HG03378 (cell line): ENCODE data around the gene GBP4.
A peak's percentile ranks its signal among the peaks of the same experiment; 100 is the strongest.
"Not testable (repeated sequence)": the region's sequence is repeated elsewhere in the genome, so short reads cannot be mapped to it uniquely, and the experiment has no call there.

Experiments
- ATAC-seq: cut with Tn5 transposase; IDR thresholded peaks from one replicate; pipeline ENCODE4 v1.9.1; 2021; ENCODE audit warnings: mild to moderate bottlenecking, moderate library complexity; ENCODE audit not compliant: unreplicated experiment

The GBP4 gene

GRCh38 chr1:89198491-89199072 is at the start of gene GBP4:
GBP4 (minus strand) TSS chr1:89198942; CDS start chr1:89198834, 108 bp downstream.
- ATAC-seq = peak; percentile 55

GRCh38 chr1:89243046-89243445 is 44.3 kb upstream of the GBP4 start:
- no peak for ATAC-seq

- ATAC-seq = no peak
These were observed 22.6 kb upstream of the GBP4 start for GRCh38 chr1:89221341-89221740.

GRCh38 chr1:89219851-89220250 is 21.1 kb upstream of the GBP4 start:
- ATAC-seq = not testable (repeated sequence)

- not testable (repeated sequence) for ATAC-seq
These were observed 20.2 kb upstream of the GBP4 start for GRCh38 chr1:89218941-89219340.

- no peak for ATAC-seq
These were observed 14.6 kb upstream of the GBP4 start for GRCh38 chr1:89213347-89213746.

- ATAC-seq = no peak
These were observed 12.4 kb upstream of the GBP4 start for GRCh38 chr1:89211035-89211634.

GRCh38 chr1:89206373-89206772 is 7.6 kb upstream of the GBP4 start:
- no peak for ATAC-seq

- no peak for ATAC-seq
These were observed 4.4 kb upstream of the GBP4 start for GRCh38 chr1:89203166-89203565.

- ATAC-seq = peak; percentile 90
These were observed 2.5 kb upstream of the GBP4 start for GRCh38 chr1:89201106-89201794.

- no peak for ATAC-seq
These were observed 1.9 kb upstream of the GBP4 start for GRCh38 chr1:89200663-89201062.

GRCh38 chr1:89199525-89200031 is 836 bp upstream of the GBP4 start:
- ATAC-seq = no peak

GRCh38 chr1:89198081-89198480 is 661 bp downstream of the GBP4 start:
- ATAC-seq = no peak

- no peak for ATAC-seq
These were observed 3.3 kb downstream of the GBP4 start for GRCh38 chr1:89195476-89195875.

- no peak for ATAC-seq
These were observed 7.4 kb downstream of the GBP4 start for GRCh38 chr1:89191314-89191713.

GRCh38 chr1:89190017-89190416 is 8.7 kb downstream of the GBP4 start:
- no peak for ATAC-seq

GRCh38 chr1:89179343-89179742 is 19.4 kb downstream of the GBP4 start:
- ATAC-seq = no peak

GRCh38 chr1:89176971-89177370 is 21.8 kb downstream of the GBP4 start:
- ATAC-seq = no peak

- ATAC-seq = no peak
These were observed 23.0 kb downstream of the GBP4 start, which contains the start of gene GBP7 for GRCh38 chr1:89175601-89176256. GBP7 (minus strand) TSS chr1:89176003; CDS start chr1:89171935, 4,068 bp downstream.

GRCh38 chr1:89174491-89174890 is 24.3 kb downstream of the GBP4 start:
- no peak for ATAC-seq

- no peak for ATAC-seq
These were observed 26.1 kb downstream of the GBP4 start for GRCh38 chr1:89172468-89173143.
